ENCODE results near the gene NT5C2.
"Not testable (repeated sequence)": the region's sequence is repeated elsewhere in the genome, so short reads cannot be mapped to it uniquely, and the experiment has no call there.

Gene NT5C2

GRCh38 chr10:103086799-103087198 is 106.3 kb downstream of the NT5C2 start:
- DNase-seq (ENCODE audit: low read depth in 2 of 2): no peak

- DNase-seq (ENCODE audit: low read depth in 2 of 2): no peak
These were observed 106.8 kb downstream of the NT5C2 start for GRCh38 chr10:103086261-103086660.

GRCh38 chr10:103083977-103084320 is 109.1 kb downstream of the NT5C2 start:
- no peak for DNase-seq (ENCODE audit: low read depth in 2 of 2)

GRCh38 chr10:103083266-103083976 is 109.7 kb downstream of the NT5C2 start:
- DNase-seq (ENCODE audit: low read depth in 2 of 2): no peak

GRCh38 chr10:103082683-103083082 is 110.4 kb downstream of the NT5C2 start:
- DNase-seq (ENCODE audit: low read depth in 2 of 2): no peak

GRCh38 chr10:103080891-103081581 is 112.0 kb downstream of the NT5C2 start:
- no peak for DNase-seq (ENCODE audit: low read depth in 2 of 2)

GRCh38 chr10:103079946-103080345 is 113.1 kb downstream of the NT5C2 start:
- DNase-seq (ENCODE audit: low read depth in 2 of 2): no peak

- no peak for DNase-seq (ENCODE audit: low read depth in 2 of 2)
These were observed 114.0 kb downstream of the NT5C2 start for GRCh38 chr10:103079100-103079499.

- DNase-seq (ENCODE audit: low read depth in 2 of 2): no peak
These were observed 114.4 kb downstream of the NT5C2 start for GRCh38 chr10:103078676-103079075.

- no peak for DNase-seq (ENCODE audit: low read depth in 2 of 2)
These were observed 114.8 kb downstream of the NT5C2 start for GRCh38 chr10:103078309-103078615.

GRCh38 chr10:103077491-103078308 is 115.4 kb downstream of the NT5C2 start:
- DNase-seq (ENCODE audit: low read depth in 2 of 2): no peak

GRCh38 chr10:103077020-103077419 is 116.1 kb downstream of the NT5C2 start:
- DNase-seq (ENCODE audit: low read depth in 2 of 2): no peak

GRCh38 chr10:103072891-103073290 is 120.2 kb downstream of the NT5C2 start:
- no peak for DNase-seq (ENCODE audit: low read depth in 2 of 2)

- DNase-seq (ENCODE audit: low read depth in 2 of 2): no peak
These were observed 120.8 kb downstream of the NT5C2 start for GRCh38 chr10:103072276-103072675.

GRCh38 chr10:103069453-103070331 is 123.4 kb downstream of the NT5C2 start:
- peak; percentile 60 for DNase-seq (ENCODE audit: low read depth in 2 of 2)

- no peak for DNase-seq (ENCODE audit: low read depth in 2 of 2)
These were observed 125.1 kb downstream of the NT5C2 start for GRCh38 chr10:103067956-103068355.

- no peak for DNase-seq (ENCODE audit: low read depth in 2 of 2)
These were observed 125.6 kb downstream of the NT5C2 start for GRCh38 chr10:103067484-103067883.

GRCh38 chr10:103067099-103067477 is 126.0 kb downstream of the NT5C2 start:
- DNase-seq (ENCODE audit: low read depth in 2 of 2): not testable (repeated sequence)

- no peak for DNase-seq (ENCODE audit: low read depth in 2 of 2)
These were observed 126.7 kb downstream of the NT5C2 start for GRCh38 chr10:103066141-103067098.

- no peak for DNase-seq (ENCODE audit: low read depth in 2 of 2)
These were observed 128.1 kb downstream of the NT5C2 start for GRCh38 chr10:103064956-103065355.
